HK-2 (cell line): ENCODE data around the gene CALML5.
"Not testable (repeated sequence)": the region's sequence is repeated elsewhere in the genome, so short reads cannot be mapped to it uniquely, and the experiment has no call there.

Experiments used
- DNase-seq: peaks from one replicate; pipeline ENCODE4 v3.0.0-alpha.2; 2018; ENCODE audit not compliant: unreplicated experiment

Gene CALML5

DNA sequence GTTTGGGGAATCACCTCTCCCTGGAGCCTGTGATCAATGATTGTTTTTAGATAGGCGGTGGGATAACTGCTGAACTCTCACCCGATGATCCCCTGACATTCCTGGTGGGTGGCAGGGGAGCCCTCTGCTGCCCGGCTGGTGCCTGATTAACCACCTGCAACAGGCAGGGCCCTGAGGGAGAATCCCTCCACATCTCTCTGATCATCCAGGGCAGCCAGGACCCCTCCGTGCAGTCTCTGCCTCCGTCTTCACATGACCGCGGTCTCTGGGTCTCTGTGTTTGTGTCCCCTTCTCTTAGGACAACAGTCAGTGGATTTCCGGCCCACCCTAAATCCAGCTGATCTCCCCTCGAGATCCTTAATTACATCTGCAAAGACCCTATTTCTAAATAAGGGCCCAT, 17.4 kb downstream of the CALML5 start:
- no peak for DNase-seq

DNA sequence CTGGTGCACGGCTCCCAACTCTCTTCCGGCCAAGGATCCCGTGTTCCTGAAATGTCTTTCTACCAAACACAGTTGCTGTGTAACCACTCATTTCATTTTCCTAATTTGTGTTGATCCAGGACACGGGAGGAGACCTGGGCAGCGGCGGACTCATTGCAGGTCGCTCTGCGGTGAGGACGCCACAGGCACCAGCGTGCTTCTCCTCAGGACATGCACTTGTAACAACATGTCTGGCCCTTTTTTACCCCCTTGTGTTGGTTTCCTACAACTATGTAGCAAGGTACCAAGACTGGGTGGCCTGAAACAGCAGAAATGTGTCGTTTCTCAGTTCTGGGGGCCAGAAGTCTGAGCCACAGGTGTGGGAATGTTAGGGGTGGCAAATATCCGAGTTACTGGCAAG, 18.2 kb downstream of the CALML5 start:
- DNase-seq = no peak

DNA sequence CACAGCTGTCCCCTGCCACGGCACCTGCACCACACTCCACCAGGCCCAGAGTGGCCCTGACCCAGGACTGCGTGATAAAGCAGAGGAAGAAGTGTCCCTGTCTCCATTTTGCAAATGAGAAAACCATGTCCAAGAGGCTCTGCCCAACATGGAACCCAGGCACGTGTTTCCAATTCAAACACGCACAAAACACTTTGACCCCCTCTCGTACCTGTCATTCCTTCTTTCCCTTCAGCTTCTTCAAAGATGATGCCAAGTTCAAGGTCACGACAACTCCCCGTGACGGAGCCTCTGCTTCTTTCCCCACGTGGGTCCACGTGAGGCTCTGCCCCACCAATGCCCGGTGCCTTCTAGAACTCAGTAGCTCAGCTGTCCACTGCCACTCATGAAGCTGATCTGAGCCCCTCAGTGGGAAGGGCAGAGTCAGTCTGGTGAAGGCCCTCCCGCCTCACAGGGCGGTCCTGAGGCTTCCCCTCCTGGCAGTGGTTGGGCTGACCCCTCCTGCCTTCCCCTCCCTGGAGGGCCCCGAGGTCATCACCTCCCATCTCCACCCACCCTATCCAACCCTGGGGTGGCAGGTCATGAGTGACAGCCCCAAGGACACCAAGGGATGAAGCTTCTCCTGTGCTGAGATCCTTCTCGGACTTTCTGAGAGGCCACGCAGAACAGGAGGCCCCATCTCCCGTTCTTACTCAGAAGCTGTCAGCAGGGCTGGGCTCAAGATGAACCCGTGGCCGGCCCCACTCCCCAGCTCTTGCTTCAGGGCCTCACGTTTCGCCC, 19.0 kb downstream of the CALML5 start:
- DNase-seq = no peak

DNA sequence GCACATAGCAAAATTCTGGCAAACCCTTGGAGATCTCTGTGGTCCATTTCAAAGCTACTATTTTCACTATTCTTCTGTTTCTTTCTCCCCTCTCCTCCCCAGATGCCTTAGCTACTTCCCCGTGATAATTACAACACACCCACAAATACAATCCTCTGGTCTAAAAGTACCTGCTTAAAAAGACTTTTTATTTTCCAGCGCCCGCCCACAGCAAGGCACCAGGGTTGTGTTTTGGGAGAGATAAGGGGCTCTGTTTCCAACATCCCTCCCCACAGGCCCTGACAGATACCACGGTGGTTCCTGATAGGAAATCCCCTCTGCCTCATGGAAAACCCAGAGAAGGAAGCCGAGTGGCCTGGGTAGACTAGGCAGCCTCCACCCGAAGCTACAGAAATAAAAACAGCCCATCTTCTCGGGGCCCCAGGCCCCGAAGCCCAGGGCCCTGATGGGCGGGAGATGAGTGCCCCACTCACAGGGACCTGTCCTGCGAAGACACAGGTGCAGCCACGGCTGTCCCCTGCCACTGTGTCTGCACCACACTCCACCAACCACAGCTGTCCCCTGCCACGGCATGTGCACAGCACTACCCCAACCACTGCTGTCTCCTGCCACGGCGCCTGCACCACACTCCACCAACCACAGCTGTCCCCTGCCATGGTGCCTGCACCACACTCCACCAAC, 19.7 kb downstream of the CALML5 start:
- no peak for DNase-seq

DNA sequence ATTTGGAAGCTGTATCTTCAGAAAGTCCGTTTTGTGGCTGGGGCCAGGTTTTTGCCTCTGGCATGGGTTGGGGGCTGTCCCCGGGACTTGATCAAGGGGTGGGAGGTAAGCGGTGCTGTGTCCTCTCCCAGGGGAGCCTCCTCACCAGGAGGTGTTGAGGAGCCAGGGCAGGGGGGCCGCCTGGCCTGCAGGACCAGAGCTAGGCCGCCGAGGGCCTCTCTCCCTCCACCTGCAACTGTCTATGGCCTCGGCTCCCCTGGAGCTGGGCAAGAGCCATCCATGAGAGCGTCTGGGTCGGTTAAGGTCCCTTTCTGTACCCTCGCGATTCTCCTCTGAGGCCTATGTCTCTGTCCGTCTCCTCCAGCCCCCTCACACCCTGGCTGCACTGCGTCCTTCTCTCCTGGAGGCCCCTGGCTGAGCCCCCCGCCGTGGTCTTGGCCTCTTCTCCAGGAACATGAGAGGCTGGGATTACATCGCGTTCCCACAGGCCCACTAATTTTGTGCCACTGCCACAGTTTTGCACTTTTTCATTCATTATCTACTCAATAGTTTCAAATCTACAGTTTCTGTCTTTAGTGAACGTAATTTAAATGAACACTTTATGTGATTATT, 20.6 kb downstream of the CALML5 start:
- no peak for DNase-seq

DNA sequence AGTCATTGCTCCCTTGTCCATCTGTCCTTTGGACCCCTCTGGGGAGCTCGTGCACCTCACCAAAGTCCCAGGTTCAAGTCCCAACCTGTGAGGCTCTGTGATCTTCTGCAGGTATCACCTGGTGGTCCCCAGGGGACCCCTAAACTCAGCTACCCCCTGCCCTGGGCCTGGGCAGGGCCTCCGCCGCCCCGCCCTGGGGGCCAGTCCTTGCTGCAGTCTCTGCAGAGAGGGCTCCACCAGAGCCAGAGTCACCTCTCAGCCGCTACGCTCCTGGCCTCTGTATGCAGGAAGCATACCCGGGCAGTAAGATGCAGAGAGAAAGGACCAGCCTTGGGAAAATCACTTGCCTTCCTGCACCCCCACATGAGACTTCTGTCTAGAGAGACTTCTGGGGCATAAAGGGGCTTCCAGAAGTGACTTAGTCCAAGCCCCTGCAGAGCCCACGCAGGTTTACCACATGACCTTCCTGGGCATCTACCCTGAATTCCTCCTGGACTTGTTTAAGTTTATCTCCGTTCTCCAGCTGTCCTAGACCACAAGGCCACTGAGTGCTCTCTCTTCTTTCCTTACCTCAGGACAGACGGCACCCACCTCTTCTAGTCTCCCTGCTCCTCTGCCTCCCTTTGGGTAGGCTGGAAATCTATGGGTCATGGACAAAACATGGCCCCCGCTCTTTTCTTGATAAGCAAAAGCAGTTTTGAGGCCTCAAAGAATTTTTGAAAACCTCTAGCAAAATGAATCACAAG, 21.2 kb downstream of the CALML5 start:
- DNase-seq = no peak

DNA sequence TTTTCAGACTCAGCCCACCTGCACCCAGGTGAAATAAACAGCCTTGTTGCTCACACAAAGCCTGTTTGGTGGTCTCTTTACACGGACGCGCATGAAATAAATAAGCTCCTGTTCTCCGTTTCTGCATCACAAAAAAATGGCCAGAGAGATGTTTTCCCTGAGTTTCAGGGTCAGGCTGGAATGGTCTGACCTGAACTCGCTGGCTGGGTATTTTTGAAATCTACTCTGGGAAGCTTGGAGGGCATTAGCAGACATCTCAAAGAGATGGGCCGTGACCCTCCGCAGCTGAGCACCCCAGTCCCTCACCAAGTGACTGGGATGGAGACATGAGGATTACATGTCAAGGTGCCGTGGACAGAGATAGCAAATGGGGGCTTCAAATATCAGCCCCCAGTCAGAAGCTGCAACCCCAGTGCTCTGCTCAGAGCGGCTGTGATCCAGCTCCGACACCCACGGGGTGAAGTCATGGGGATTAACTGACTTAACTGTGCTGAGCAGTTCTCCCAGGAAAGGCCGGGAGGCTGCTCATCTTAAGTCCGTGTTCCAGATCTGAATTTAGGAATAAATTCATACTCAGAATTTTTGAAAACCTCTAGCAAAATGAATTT, 22.3 kb downstream of the CALML5 start:
- no peak for DNase-seq

DNA sequence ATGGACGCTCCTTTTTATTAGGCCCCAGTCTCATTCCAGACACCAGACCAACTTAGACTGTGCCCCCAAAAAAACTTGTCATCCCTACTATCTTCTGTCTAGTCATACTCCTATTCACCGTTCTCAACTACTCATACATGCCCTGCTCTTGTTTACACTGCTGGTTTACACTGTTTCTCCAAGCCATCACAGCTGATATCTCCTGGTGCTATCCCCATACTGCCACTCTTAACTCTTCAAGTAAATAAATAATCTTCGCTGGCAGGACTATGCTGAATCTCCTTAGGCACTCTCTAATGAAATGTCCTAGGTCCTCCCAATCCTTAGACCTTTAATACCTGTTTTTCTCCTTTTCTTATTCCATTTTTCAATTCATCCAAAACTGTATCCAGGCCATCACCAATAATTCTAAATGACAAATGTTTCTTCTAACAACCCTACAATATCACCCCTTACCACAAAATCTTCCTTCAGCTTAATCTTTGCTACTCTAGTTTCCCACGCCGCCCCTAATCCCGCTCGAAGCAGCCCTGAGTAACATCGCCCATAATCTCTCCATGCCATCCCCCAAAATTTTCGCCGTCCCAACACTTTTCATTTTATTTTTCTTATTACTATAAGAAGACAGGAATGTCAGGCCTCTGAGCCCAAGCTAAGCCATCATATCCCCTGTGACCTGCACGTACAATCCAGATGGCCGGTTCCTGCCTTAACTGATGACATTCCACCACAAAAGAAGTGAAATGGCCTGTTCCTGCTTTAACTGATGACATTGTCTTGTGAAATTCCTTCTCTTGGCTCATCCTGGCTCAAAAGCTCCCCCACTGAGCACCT, 23.2 kb downstream of the CALML5 start:
- DNase-seq = not testable (repeated sequence)

DNA sequence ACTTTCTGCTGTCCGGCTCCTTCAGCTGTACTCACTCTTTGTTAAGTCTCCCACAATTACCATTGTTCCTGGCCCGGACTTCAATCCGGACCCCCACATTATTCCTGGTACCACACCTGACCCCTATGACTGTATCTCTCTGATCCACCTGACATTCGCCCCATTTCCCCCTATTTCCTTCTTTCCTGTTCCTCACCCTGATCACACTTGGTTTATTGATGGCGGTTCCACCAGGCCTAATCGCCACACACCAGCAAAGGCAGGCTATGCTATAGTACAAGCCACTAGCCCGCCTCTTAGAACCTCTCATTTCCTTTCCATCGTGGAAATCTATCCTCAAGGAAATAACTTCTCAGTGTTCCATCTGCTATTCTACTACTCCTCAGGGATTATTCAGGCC, 24.3 kb downstream of the CALML5 start:
- not testable (repeated sequence) for DNase-seq

DNA sequence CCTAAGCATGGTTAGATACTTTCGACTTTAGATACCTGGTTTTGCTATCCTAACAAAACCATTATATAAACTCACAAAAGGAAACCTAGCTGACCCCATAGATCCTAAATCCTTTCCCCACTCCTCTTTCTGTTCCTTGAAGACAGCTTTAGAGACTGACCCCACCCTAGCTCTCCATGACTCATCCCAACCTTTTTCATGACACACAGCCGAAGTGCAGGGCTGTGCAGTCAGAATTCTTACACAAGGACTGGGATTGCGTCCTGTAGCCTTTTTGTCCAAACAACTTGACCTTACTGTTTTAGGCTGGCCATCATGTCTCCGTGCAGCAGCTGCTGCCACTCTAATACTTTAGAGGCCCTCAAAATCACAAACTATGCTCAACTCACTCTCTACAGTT, 24.7 kb downstream of the CALML5 start:
- not testable (repeated sequence) for DNase-seq

DNA sequence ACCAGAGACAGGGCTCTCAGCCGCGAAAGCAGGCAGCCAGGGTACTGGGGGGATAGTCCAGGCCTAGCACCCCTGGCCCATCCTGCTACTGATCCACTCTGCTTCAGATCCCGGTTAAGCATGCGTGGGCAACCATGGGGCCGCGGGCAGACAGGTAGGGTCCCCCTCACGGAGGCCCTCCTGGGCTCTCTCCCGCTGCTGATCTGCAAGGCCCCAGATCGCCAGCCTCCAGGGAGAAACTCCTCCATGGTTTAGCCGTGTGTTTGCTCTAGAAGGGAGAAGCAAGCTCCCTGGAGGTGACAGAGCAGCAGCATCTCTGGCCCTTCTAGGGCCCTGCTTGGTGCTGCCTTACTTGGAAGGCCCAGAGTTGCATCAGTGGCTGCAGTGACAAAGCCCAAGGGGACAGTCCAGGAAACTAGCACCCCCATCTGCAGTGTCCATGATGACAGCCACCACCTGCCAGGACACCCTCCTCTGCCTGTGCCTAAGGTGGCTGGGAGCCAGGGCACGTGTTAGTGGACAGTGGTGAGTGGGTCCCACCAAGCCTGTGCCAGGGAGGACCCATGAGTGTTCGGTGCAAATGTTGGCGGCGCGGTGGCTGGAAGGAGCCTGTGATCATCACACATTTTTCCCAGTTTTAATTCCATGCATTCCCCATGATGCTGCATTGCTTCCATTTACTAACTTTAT, 29.2 kb downstream of the CALML5 start:
- DNase-seq = no peak

DNA sequence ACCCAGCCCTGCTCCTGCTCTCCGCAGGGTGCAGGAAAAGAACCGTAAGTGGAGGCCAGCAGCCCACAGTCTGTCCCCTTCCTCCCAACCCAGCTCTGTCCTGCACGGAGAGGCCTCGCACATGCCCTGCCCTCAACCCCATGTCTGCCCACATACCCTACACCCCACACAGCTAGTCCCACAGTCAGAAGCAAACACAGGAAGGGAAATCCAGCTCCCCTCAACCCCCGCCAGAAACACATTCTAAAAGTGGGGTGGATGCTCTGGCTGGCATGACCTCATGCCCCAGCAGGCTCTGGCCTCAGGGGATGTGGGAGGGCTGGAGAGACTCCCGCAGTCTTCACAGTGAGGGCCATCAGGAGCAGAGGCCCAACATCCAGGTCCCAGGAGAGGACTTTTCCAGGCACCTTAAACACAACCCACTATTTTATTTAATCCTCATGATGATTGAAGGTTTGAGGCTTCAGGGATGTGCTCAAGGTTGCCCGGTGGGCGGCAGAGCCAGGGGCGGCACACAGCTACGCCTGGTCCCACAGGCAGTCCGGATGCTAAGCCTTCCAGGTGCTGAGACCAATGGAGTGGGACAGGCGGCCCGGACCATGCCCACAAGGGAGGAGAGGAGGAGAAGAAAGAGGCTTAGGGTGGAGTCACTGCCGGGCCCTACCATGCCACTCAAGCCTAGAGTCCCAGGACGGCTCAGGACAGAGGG, 29.9 kb downstream of the CALML5 start:
- DNase-seq = no peak

DNA sequence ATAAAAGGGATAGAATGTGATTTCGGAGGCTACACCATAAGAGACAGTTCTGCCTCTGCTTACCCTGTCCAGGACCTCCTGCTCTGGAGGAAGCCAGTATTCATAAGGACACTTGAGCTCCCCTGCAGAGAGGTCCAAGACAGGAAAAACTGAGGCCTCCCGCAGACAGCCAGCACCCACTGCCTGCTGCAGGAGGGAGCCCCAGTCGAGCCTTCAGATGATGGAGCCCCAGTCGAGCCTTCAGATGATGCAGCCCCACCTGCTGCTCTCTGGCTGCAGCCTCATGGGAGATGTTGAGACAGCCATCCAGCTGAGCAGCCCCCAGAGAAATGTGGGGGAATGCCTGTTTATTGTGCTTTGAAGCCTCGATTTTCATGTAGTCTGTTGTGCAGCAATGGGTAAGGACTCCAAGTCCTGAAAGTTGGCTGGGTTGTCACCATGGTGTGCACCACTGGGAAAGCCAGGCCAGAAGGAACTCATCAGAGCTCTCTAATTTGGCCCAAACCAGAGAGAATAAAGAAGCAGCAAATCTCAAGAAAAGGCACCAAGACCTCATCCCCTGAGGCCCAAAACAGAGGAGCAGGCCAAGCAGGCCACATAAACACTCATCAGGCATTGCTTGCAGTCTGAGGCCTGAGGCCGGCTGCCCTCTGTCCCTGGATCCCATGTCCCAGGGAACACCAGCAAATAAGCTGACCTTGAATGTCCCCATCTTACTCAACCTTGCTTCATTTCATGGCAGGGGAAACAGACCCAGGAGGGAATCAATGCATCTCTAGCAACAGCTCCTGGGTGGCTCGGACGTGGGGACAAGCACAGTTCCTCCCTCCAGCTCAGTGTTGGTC, 30.9 kb downstream of the CALML5 start:
- DNase-seq = no peak

DNA sequence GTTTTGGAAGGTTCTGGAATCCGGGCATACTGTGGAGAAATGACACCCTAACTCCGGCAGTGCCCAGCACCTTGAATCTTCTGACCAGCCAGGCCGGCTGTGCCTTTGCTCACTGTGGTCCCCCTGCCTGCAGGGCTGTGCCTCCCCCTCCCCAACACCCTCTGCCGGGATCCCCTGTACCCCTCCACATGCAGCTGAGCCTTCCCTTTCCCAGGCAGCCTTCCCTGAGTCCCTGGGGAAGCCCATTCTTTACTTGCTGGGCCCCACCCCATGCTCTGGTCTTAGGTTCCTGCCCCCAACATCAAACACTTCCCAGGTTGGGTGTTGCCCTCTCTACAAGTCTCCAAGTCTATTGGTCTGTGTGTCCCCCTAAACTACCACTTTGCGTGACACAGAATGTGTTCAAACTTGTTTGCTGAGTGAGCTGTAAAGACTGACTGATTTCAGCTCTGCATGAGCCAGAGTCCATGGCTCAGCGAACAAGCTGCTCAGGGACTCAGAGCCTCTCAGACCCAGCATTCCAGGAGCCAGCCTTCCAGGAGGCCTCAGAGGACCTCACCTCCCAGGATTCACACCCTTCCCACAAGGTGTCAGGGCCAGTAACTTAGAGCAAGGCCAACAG, 31.6 kb downstream of the CALML5 start:
- DNase-seq = no peak

DNA sequence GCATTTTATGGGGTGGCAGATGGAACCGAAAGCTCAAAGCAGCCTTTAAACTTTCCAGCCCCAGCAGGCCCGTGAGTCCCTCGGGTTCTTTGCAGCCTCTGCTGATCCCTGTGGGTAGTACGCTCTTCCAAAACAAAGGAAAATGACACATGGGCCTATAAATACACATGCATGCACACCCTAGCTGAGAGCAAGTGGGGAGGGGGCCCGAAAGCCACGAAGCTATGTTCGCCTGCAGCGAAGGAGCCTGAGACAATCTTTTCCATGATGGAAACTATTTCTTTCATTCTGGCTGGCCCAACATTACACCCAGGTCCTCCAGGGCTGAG, 32.2 kb downstream of the CALML5 start:
- DNase-seq = no peak

DNA sequence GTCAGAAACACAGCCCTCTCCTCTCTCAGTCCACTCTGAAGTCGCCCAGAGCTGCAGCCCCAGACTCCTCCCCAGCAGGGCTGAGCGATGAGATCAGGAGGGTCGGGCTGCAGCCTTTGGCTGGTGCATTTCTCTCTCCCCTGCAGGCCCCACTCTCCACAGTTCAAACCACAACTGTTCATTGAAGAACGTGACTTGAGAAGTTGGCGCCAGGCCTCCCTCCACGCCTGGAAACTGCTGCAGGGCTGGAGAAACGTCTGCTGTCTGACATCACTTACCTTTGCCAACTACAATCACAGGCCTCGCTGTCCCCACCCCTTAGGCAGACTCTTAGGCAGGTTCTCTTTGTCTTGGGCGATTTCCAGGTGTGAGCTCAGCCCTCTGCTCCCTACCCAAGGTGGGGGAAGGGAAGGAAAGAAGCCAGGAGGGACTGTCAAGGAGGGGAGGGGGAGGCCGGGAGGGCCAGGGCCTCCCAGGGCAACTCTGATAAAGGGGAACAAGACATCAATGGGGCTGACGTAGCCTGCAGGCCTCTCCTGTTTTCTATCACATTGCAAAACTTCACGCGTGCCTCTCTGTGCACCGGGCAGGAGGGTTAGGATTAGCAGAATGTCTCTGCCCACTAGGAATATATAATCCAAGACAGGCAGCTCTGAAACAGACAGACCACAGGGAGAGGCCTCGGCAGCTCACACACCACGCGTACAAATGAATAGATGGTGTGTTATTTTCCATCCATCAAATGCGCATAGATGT, 32.7 kb downstream of the CALML5 start:
- no peak for DNase-seq

DNA sequence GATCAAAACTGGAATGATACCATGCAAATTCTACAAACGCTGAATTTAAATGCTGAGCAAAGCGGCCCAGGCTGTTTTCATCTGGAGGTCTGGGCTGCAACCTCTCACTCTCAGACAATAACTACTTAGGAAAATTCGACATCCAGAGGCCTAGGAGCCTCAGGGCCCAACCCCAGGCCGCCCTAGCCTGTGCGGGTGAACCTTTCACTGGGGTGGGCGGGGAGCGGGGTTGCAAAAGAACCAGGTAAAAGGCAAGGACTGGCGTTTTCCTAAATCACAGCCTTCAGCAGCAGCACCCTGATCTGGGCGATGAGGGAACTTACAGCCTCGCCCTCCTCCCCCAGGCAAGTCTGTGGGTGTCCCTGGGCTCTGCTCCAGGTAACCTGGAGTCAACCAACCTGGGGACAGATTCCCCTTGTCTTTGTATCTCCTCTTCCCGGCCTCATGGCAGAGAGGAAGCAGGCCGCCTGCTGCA, 33.4 kb downstream of the CALML5 start:
- no peak for DNase-seq

DNA sequence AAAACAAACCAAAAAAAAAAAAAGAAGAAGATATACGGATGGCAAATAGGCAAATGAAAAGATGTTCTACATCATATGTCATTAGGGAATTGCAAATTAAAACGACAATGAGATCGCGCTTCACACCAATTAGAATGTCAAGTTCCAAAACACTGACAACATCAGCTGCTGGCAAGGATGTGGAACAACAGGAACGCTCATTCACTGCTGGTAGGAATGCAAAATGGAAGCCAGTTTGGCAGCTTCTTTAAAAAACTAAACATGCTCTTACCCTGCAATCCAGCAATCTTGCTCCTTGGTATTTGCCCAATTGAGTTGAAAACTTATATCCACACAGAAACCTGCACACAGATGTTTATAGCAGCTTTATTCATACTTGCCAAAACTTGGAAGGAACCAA, 34.8 kb downstream of the CALML5 start:
- no peak for DNase-seq
